GM12875 (cell line): ENCODE measurements around the gene DYRK1A.

Experiments
- H3K4me3 ChIP-seq: one replicate; pipeline ENCODE4 v1.5.1; 2011; ENCODE audit warnings: low read depth, low read length, control low read depth
- TF ChIP-seq, protein P1 (sequence below): IDR thresholded peaks from 2 replicates; pipeline ENCODE4 v1.5.1; 2011; ENCODE audit warnings: low read depth, mild to moderate bottlenecking, control low read depth, inconsistent platforms, low read length, moderate library complexity, borderline replicate concordance; ENCODE audit not compliant: insufficient read depth

DYRK1A gene

DNA sequence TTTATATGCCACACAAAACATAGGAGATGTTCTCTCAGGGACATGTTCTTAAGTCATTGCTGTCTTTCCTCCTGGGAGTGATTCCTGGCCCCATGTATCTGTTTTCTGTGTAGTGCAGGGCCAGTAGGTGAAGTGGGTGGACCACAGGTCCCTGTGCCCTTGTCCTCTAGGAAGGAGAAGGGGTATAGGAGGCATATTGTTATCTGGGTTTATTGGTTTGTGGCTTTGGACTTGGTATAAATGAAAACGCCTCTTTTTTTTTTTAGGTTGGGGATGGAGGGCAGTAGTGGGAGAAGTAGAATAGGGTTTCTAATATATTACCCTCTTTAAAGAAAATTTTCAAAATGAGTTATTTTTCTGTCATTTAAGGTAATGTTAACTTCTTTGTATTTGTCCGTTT is 29.4 kb downstream of the DYRK1A start:
- H3K4me3 ChIP-seq: no peak overlapping the region
- TF ChIP-seq, protein P1, sequence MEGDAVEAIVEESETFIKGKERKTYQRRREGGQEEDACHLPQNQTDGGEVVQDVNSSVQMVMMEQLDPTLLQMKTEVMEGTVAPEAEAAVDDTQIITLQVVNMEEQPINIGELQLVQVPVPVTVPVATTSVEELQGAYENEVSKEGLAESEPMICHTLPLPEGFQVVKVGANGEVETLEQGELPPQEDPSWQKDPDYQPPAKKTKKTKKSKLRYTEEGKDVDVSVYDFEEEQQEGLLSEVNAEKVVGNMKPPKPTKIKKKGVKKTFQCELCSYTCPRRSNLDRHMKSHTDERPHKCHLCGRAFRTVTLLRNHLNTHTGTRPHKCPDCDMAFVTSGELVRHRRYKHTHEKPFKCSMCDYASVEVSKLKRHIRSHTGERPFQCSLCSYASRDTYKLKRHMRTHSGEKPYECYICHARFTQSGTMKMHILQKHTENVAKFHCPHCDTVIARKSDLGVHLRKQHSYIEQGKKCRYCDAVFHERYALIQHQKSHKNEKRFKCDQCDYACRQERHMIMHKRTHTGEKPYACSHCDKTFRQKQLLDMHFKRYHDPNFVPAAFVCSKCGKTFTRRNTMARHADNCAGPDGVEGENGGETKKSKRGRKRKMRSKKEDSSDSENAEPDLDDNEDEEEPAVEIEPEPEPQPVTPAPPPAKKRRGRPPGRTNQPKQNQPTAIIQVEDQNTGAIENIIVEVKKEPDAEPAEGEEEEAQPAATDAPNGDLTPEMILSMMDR: no peak

DNA sequence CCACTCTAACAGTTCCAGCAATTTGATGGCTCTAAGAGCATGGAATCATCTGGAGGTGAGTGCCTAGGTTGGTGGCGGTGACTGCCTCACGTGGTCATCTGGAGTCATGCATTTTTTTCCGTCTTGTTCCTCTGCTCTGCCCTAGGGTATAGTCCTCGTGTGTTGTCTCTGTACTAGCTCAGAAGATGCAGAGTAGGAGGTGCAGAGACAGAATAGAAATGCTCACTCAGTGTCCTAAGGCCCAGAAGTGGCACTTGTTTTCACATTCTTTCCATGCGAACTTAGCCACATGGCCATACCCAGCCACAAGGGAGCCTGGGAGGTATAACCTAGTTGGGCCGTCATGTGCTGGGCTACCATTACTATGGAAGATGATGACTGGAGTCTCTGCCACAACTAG is 30.3 kb downstream of the DYRK1A start:
- TF ChIP-seq, protein P1: no peak
- H3K4me3 ChIP-seq: no peak overlapping the region

DNA sequence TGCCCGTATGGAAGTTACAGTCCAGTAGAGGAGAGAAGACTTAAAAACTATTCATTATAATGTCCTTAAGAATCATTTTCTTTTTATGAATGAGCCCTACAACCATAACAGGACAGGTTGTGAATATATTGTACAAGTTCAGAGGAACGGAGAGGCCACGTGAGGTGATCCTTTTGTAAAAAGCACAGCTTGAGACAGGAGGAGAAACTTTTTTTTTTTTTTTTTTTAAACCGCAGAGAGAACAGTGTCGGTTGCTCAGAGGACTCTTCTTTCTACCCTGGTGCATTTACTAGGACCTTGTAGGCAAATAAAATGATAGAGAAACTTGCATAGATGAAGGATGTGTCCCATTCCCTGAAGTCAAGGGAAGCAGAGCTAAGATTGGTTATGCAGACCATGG is 32.1 kb downstream of the DYRK1A start:
- H3K4me3 ChIP-seq: no peak overlapping the region
- TF ChIP-seq, protein P1: no peak

DNA sequence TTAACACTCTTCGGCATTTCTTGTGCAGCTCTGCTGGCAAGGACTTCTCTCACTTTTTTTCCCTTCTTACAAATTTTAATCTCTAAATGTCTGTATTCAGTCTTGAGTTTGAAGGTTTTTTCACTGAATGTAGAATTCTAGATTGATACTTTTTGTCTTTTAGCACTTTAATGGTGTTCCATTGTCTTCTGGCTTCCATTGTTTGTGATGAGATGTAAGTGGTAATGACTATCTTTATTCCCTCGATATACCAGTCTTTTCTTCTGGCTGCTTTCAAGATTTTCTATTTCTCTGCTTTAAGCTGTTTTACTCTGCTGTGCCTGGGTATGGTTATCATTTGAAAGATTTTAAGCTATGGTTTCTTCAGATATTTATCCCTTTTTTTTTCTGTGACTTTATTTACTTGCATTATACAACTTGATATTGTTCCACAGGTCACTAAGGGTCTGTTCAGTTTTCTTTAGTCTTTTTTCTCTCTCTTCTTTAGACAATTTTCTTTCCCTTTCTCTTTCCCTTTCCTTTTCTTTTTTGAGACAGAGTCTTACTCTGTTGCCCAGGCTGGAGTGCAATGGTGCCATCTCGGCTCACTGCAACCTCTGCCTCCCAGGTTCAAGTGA is 35.8 kb downstream of the DYRK1A start:
- H3K4me3 ChIP-seq: no peak overlapping the region

DNA sequence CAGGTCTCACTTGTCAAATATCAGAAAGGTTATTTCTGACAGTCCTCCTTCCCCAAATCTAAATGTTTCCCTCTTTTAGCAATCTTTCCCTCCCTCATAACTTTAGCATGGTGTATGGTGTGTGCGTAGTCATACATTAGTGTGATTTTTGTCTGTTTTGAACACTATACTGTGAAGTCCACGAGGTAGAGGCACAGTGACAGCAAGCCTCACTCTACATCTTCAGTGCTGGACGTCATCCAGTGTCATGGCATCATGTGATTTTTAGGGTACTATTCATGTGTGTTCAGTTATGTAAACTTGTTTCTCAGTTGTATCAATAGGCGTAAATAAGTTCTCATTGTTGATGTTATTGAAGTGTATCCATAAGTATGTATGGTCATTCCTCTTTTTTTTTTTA is 39.1 kb downstream of the DYRK1A start:
- TF ChIP-seq, protein P1: no peak
- no peak overlapping the region for H3K4me3 ChIP-seq

More for the DNA sequence above, 35.8 kb downstream of the DYRK1A start:
- TF ChIP-seq, protein P1: no peak

DNA sequence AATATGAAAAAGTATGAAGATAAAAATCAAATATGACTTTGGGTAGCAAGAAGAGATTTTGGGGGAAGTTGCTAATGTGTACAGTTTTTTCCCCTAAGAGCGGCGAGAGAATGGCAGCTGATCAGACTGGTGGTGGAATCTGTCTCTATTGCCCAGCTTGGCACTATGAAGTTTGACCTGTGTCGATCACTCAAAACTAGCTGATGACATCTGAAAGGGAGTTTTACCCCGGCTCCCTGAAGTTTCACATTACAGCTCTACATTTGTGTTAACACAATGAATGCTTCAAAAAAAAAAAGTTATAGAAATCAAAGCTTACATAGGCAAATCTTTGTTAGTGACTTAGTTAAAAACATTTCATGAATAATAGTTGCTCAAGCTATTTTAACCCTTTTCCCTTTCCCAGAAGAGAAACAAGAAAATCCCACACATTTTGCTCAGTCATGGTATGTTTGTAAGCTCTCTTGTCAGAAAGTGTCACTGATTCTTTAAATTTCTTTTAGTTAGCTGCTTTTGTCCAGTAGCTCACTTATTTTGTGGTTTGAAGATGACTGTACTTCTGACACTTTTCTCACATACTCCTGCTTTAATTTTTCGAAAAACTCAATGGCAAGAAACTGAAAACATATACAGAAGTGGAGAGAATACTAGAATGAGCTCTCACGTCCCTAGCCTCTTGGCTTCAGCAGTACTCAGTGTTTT is 41.3 kb downstream of the DYRK1A start:
- TF ChIP-seq, protein P1: no peak

More for the DNA sequence above, 41.3 kb downstream of the DYRK1A start:
- H3K4me3 ChIP-seq: no peak overlapping the region
